Liver (tissue), 9 donors: ENCODE measurements around the gene SLC22A25. TPM values are rescaled to one million over a fixed set of nuclear protein-coding genes. Genes with fewer than 3 reads are reported as not detected.

ENCODE experiments used
- DNase-seq: peaks from one replicate; pipeline ENCODE4 v3.0.0-alpha.2; 2017; ENCODE audit warnings: low spot score
- H3K27ac ChIP-seq, 2 donors: one replicate each; pipeline ENCODE4 v1.7.0; 2013; ENCODE audit warnings: inconsistent platforms in 2 of 2, low read length in 2 of 2, control low read depth in 1 of 2, low read depth in 1 of 2, mild to moderate bottlenecking in 1 of 2
- H3K27me3 ChIP-seq, 4 donors: one replicate each; pipeline versions ENCODE4 v1.6.1 to v1.7.0; 2013; ENCODE audit warnings: low read length in 3 of 4, inconsistent platforms in 1 of 4, mild to moderate bottlenecking in 1 of 4, moderate library complexity in 1 of 4; ENCODE audit not compliant: control insufficient read depth in 4 of 4, insufficient read depth in 4 of 4
- H3K36me3 ChIP-seq, 4 donors: one replicate each; pipeline versions ENCODE4 v1.6.1 to v1.7.0; 2013; ENCODE audit warnings: low read length in 3 of 4, mild to moderate bottlenecking in 3 of 4, low read depth in 1 of 4, moderate library complexity in 1 of 4; ENCODE audit not compliant: control insufficient read depth in 4 of 4, insufficient read depth in 3 of 4
- H3K4me1 ChIP-seq, 4 donors: one replicate each; pipeline versions ENCODE4 v1.6.1 to v1.7.0; 2013; ENCODE audit warnings: low read length in 3 of 4, mild to moderate bottlenecking in 3 of 4, moderate library complexity in 1 of 4; ENCODE audit not compliant: control insufficient read depth in 4 of 4, insufficient read depth in 4 of 4
- H3K4me3 ChIP-seq, 3 donors: one replicate each; pipeline versions ENCODE4 v1.6.1 to v1.7.0; 2013; ENCODE audit warnings: low read length in 3 of 3, control low read depth in 1 of 3, low read depth in 1 of 3, mild to moderate bottlenecking in 1 of 3
- H3K9ac ChIP-seq, 2 donors: one replicate each; pipeline ENCODE4 v1.7.0; 2013; ENCODE audit warnings: low read length in 2 of 2, mild to moderate bottlenecking in 2 of 2, moderate library complexity in 2 of 2, control low read depth in 1 of 2, low read depth in 1 of 2
- H3K9me3 ChIP-seq, 4 donors: one replicate each; pipeline versions ENCODE4 v1.6.1 to v1.7.0; 2013; ENCODE audit warnings: low read length in 3 of 4; ENCODE audit not compliant: control insufficient read depth in 4 of 4
- ATF3 ChIP-seq: IDR thresholded peaks from 2 replicates; pipeline ENCODE4 v1.6.1; 2016; ENCODE audit warnings: antibody characterized with exemption
- CTCF ChIP-seq: fragments of 150-350 bp; IDR thresholded peaks from 2 replicates; pipeline ENCODE4 v1.5.1; 2017; ENCODE audit warnings: improper control_type of control experiment, low read depth, low read length; ENCODE audit not compliant: missing input control
- EGR1 ChIP-seq, 2 donors: IDR thresholded peaks; 2 replicates each; pipeline ENCODE4 v1.6.1; 2016 to 2018; ENCODE audit warnings: antibody characterized with exemption in 2 of 2, low read depth in 2 of 2
- FOXA1 ChIP-seq: IDR thresholded peaks from 2 replicates; pipeline ENCODE4 v1.6.1; 2016; ENCODE audit warnings: antibody characterized with exemption
- FOXA2 ChIP-seq: IDR thresholded peaks from 2 replicates; pipeline ENCODE4 v1.6.1; 2016; ENCODE audit warnings: antibody characterized with exemption
- GABPA ChIP-seq, 2 donors: IDR thresholded peaks in 1 of 2; conservative IDR thresholded peaks in 1 of 2; 2 replicates each; pipeline ENCODE4 v1.6.1; 2016; ENCODE audit warnings: antibody characterized with exemption in 2 of 2, mild to moderate bottlenecking in 1 of 2, moderate library complexity in 1 of 2
- HNF4A ChIP-seq, 2 donors: conservative IDR thresholded peaks; 2 replicates each; pipeline ENCODE4 v1.6.1; 2016; ENCODE audit warnings: antibody characterized with exemption in 2 of 2, mild to moderate bottlenecking in 2 of 2
- HNF4G ChIP-seq: IDR thresholded peaks from 2 replicates; pipeline ENCODE4 v1.6.1; 2016; ENCODE audit warnings: antibody characterized with exemption
- JUND ChIP-seq, 2 donors: IDR thresholded peaks; 2 replicates each; pipeline ENCODE4 v1.6.1; 2016; ENCODE audit warnings: antibody characterized with exemption in 2 of 2
- MAX ChIP-seq: IDR thresholded peaks from 2 replicates; pipeline ENCODE4 v1.6.1; 2016; ENCODE audit warnings: antibody characterized with exemption
- NR2F2 ChIP-seq: IDR thresholded peaks from 2 replicates; pipeline ENCODE4 v1.6.1; 2016; ENCODE audit warnings: antibody characterized with exemption
- RAD21 ChIP-seq, 2 donors: IDR thresholded peaks; 2 replicates each; pipeline ENCODE4 v1.6.1; 2016; ENCODE audit warnings: antibody characterized with exemption in 2 of 2, mild to moderate bottlenecking in 2 of 2
- REST ChIP-seq: IDR thresholded peaks from 2 replicates; pipeline ENCODE4 v1.6.1; 2016; ENCODE audit warnings: antibody characterized with exemption, mild to moderate bottlenecking
- RXRA ChIP-seq, 2 donors: IDR thresholded peaks; 2 replicates each; pipeline ENCODE4 v1.6.1; 2017 to 2018; ENCODE audit warnings: antibody characterized with exemption in 2 of 2, mild to moderate bottlenecking in 1 of 2
- SP1 ChIP-seq: IDR thresholded peaks from 2 replicates; pipeline ENCODE4 v1.6.1; 2018; ENCODE audit warnings: antibody characterized with exemption, mild to moderate bottlenecking
- TAF1 ChIP-seq: conservative IDR thresholded peaks from 2 replicates; pipeline ENCODE4 v1.6.1; 2016; ENCODE audit warnings: antibody characterized with exemption, mild to moderate bottlenecking
- YY1 ChIP-seq: IDR thresholded peaks from 2 replicates; pipeline ENCODE4 v1.6.1; 2016; ENCODE audit warnings: antibody characterized with exemption, mild to moderate bottlenecking
- ZBTB33 ChIP-seq: IDR thresholded peaks from 2 replicates; pipeline ENCODE4 v1.6.1; 2016; ENCODE audit warnings: antibody characterized with exemption
- WGBS: extraction: QIAGEN DNeasy Blood & Tissue Kit; methylation state at CpG from one replicate; pipeline ENCODE4 v1.1.7; 2013; 5-methylcytosine and 5-hydroxymethylcytosine counted together
- polyA plus RNA-seq, 2 donors: library from polyadenylated mRNA; stranded (reverse) in 1 of 2; unstranded in 1 of 2; fragments of 200-250 nt in 1 of 2; fragments of >200 nt in 1 of 2; fragmentation: Nextera tagmentation in 1 of 2; extraction: Ambion mirVana in 1 of 2; gene quantifications; one replicate each; pipeline versions ENCODE4 v1.2.1 to v1.2.3, GENCODE V29; 2013 to 2015
- total RNA-seq, 2 donors: library from RNA; depleted of rRNA; stranded (reverse); fragments of >200 nt; gene quantifications; one replicate each; pipeline ENCODE4 v1.2.3, GENCODE V29; 2014
- donor health status: healthy.
- donor health status: healthy.
- donor health status: healthy.
- donor health status: healthy.
- donor health status: healthy.

The SLC22A25 gene
- total and polyA plus RNA-seq, 4 donors: 3.3 to 35.3 (median 20.9) TPM

- no peaks in the 10 kb centered on the region for H3K36me3 ChIP-seq
- 26% methylated on average over 2 of the region's 2 CpGs for WGBS
- no peaks in the 10 kb centered on the region for H3K27me3 ChIP-seq
- TF ChIP-seq HNF4A (conservative IDR thresholded peaks at IDR 0.05): peak; percentile 61 to 65
- TF ChIP-seq CTCF: no peak
- peak; percentile 8 for TF ChIP-seq HNF4G
- TF ChIP-seq ZBTB33: peak; percentile 49
- TF ChIP-seq NR2F2: no peak
- TF ChIP-seq RXRA (IDR thresholded peaks at IDR 0.05): peak; percentile 69 to 74
- no peak for TF ChIP-seq TAF1
- peak; percentile 94 for TF ChIP-seq FOXA1
- peak; percentile 63 for TF ChIP-seq SP1
- no peak for TF ChIP-seq RAD21 (IDR thresholded peaks at IDR 0.05)
- peak; percentile 95 for TF ChIP-seq FOXA2
- no peak for TF ChIP-seq MAX
- TF ChIP-seq JUND (IDR thresholded peaks at IDR 0.05): peak in 1 of 2 donors; percentile 34
- TF ChIP-seq EGR1 (IDR thresholded peaks at IDR 0.05; ENCODE audit: low read depth in 2 of 2): peak in 1 of 2 donors; percentile 87
- TF ChIP-seq ATF3: peak; percentile 89
- TF ChIP-seq REST: peak; percentile 54
- peak; percentile 28 for TF ChIP-seq YY1
- TF ChIP-seq GABPA (IDR thresholded peaks at IDR 0.05 in 1 of 2, conservative IDR thresholded peaks at IDR 0.05 in 1 of 2): peak in 1 of 2 donors; percentile 26
- peaks cover 5 to 45% (median 33%) of the 10 kb centered on the region in 4 donors for H3K4me1 ChIP-seq
- no peak for DNase-seq
- no peak overlapping the region for H3K9ac ChIP-seq
- no peak overlapping the region for H3K4me3 ChIP-seq
- peak overlapping the region; percentile 65 to 81 for H3K27ac ChIP-seq
- H3K9me3 ChIP-seq: no peaks in the 10 kb centered on the region
Measured at GRCh38 chr11:63251312-63251711, 7.9 kb upstream of the SLC22A25 start.
